Dermis microvascular lymphatic vessel endothelial cell (primary cell): ENCODE measurements around the gene SLC22A23. TPM values are rescaled to one million over a fixed set of nuclear protein-coding genes. Genes with fewer than 3 reads are reported as not detected.
A peak's percentile ranks its signal among the peaks of the same experiment; 100 is the strongest.

ENCODE experiments used
- DNase-seq, 2 donors: peaks; one replicate each; pipeline versions ENCODE4 v3.0.0 to v3.0.0-alpha.2; 2010; ENCODE audit warnings: low read depth in 2 of 2
- total RNA-seq: library from RNA; depleted of rRNA; stranded (reverse); fragments of >200 nt; gene quantifications from 2 replicates; pipeline ENCODE4 v1.2.1, GENCODE V29; 2014

SLC22A23 gene, protein sequence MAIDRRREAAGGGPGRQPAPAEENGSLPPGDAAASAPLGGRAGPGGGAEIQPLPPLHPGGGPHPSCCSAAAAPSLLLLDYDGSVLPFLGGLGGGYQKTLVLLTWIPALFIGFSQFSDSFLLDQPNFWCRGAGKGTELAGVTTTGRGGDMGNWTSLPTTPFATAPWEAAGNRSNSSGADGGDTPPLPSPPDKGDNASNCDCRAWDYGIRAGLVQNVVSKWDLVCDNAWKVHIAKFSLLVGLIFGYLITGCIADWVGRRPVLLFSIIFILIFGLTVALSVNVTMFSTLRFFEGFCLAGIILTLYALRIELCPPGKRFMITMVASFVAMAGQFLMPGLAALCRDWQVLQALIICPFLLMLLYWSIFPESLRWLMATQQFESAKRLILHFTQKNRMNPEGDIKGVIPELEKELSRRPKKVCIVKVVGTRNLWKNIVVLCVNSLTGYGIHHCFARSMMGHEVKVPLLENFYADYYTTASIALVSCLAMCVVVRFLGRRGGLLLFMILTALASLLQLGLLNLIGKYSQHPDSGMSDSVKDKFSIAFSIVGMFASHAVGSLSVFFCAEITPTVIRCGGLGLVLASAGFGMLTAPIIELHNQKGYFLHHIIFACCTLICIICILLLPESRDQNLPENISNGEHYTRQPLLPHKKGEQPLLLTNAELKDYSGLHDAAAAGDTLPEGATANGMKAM
- total RNA-seq: 29.4 and 52.6 TPM in 2 replicates

GRCh38 chr6:3456898-3457709 lies at the start of gene SLC22A23:
TSS of gene SLC22A23 (minus strand) at chr6:3457050. CDS start at chr6:3456559, 491 bp downstream.
- DNase-seq: peak in 1 of 2 donors; percentile 61

- no peak for DNase-seq
Measured at GRCh38 chr6:3506200-3506599, 49.4 kb upstream of the SLC22A23 start.

DNA sequence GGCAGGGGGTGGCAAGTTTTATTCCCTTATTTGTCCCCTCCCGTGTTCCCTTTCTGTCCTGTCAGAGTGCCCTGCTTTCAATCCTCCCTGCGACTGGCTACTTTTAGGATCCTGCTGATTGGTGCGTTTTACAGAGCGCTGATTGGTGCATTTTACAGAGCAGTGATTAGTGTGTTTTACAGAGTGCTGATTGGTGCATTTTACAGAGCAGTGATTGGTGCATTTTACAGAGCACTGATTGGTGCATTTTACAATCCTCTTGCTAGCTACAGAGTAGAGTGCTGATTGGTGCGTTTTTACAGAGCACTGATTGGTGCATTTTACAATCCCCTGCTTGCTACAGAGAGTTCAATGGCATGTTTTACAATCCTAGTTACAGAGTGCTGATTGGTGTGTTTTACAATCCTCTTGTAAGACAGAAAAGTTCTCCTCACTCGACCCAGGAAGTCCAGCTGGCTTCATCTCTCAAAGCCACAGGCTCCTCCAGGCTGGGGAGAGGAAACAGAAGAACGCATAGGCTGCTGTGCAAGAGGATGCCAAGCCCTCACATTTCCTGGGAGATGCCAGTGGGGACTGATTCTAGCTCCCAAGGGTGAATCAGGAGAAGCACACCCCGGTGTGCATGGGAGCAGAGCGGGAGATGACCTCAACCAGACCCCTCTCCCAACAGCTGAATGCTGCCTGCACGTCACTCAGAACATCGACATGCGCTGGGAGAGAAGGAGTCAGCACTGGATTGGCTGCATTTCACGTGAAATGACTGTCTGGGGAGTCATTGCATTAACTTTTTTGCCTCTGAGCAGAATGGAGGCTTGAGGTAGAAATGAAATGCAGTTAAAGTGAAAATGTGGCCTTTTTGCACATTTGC lies 48.3 kb upstream of the SLC22A23 start:
- no peak for DNase-seq

DNA sequence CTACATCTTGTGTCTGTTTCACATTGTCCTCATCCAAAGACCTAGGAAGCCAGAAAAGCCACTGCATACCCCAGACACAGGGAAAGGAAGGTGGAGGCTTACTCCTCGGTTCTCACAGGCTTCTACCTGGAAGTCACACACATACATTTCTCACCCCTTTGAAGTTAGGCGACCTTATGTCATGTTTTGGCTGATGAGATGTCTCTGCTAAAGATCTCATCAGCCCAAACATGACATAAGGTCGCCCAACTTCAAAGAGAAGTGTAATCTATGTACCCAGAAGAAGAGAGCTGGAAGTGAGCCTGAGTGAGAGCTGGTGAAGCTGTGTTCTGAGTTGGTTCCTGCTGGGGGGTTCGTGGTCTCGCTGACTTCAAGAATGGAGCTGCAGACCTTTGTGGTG lies 47.5 kb upstream of the SLC22A23 start:
- DNase-seq: no peak

- no peak for DNase-seq
Measured at GRCh38 chr6:3501826-3502500, 45.1 kb upstream of the SLC22A23 start.

DNA sequence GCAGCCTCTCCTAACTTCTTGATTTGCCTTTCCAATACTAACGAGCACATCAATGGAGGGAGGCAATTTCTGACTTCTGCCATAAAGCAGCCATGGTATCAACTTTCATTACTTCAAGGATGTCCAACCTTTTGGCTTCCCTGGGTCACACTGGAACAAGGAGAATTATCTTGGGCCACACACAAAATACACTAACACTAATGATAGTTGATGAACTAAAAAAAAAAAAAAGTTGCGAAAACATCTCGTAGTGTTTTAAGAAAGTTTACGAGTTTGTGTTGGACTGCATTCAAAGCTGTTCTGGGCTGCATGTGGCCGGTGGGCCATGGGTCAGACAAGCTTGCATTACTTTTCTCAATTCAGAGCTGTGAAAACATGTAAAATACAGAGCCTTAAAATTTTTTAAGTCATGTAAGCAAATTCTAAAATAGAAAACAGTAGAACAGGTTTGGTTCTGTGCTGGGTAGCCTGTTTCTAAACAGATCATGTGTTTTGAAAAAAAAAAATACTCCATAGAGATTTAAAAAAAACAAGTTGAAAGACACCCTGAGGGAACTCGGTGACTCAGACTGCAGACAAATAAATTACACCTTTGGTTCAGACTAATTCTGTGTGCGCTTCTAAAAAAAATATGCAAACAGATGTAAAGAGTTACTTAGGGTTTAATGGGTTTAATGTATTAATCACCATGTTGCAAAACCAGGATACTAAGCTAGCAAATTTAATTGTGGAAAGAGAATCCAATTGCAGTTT lies 43.6 kb upstream of the SLC22A23 start:
- peak in 1 of 2 donors; percentile 58 for DNase-seq

DNA sequence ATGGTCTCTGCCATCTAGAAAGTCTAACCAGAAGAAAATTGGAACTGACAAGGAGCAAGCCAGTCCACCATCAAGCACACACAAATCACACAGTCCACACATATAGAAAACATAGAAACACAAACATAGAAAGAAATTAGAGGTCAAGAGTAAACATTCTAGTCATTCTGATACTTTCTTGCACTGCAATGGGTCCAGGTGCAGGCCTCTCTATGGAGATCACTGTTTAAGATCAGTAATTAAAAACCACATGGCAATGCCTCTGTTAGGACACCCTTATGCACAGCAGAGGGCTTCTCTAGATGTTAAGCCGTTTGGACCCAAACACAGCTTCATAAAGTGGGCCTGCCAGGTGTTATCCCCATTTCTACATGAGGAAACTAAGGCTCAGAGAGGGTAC lies 42.8 kb upstream of the SLC22A23 start:
- no peak for DNase-seq

DNA sequence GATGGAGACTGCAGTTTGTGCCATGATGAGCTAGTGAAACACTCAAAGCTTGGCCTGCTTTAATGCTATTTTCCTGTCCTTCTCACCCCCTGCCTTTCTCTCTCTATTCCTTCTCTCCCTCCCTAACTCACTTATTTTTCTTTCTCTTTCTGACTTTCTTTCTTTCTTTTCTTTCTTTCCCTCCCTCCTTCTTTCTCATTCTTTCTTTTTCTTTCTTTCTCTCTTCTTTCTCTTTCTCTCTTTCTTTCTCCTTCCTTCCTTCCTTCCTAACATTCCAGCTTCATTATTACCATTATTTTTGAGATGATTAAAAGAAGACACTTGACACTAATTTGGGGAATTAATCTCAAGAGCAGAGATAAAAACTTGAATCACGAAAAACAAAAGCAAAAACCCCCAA lies 39.5 kb upstream of the SLC22A23 start:
- DNase-seq: no peak

- DNase-seq: no peak
Measured at GRCh38 chr6:3494391-3495100, 37.7 kb upstream of the SLC22A23 start.

GRCh38 chr6:3490625-3490980 lies 33.8 kb upstream of the SLC22A23 start:
- no peak for DNase-seq

GRCh38 chr6:3489961-3490624 lies 33.2 kb upstream of the SLC22A23 start:
- no peak for DNase-seq

DNA sequence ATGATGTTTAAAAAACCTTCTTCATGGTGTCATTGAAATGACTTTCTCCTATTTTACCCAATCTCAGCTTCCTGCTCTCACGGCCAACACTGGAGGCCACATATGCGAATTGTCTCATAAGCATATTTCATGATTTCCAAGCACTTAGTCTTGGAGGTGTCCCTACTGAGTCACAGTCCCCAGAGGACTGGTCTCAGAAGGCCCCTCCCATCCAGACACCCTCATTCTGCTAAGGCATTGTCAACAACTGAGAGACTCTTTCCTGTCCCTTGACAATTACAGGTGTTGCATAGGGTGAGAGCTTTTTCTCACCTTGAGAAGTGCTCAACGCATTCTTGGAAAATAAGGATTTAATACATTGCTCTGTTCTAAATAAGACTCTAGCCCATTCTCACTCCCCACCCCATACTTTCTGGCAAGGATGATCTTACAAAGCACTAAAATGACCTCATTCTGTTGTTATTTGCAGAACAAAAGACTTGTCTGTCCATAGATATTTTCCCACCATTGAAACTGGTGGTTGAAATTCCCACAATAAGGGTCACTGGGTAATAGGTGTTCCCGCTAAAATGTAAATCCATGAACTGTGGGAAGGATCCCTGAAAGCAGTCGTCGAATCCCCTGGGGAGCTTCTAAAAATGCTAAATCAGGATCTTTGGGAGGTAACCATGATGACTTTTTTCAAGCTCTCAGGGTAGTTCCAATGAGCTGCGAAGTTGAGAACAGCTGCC lies 32.3 kb upstream of the SLC22A23 start:
- DNase-seq: peak; percentile 68 to 84

- no peak for DNase-seq
Measured at GRCh38 chr6:3484946-3485345, 28.1 kb upstream of the SLC22A23 start.

GRCh38 chr6:3484192-3484591 lies 27.3 kb upstream of the SLC22A23 start:
- no peak for DNase-seq

DNA sequence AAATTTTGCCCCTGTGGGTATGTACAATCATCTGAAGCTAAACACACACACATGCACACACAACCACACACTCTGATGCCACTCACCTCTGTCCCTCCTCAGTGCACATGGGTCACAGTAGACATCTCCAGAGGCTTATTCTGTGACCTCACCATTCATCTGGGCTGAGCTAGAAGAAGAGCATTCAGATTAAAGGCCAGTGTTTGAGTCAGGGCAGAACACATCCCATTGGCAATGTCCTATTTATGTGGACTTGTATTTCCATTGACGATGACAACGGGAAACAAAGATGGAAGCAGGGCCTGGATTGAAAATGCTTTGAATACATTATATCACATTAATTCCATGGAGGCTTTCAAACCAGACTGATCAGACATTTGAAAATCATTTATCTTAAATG lies 26.8 kb upstream of the SLC22A23 start:
- DNase-seq: no peak

DNA sequence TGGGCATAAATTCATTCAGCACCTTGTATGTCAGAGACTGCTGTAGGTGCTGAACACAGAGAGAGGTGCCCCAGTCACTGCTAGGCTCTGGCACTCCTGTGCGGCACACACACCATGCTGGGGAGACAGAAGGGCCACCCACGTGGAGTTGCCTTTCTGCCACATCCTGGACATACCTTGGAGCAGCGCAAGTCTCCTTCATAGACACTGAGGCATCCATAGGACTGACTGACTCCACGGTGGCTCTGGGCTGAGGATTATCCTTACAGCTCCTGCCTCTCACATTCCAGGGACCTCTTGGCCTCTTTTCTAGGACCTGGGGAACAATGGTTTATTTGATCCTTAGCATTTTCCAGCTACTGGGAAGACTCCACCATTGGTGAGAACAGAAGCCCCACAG lies 26.0 kb upstream of the SLC22A23 start:
- no peak for DNase-seq

GRCh38 chr6:3481640-3482039 lies 24.8 kb upstream of the SLC22A23 start:
- peak in 1 of 2 donors; percentile 51 for DNase-seq

GRCh38 chr6:3480009-3480408 lies 23.2 kb upstream of the SLC22A23 start:
- no peak for DNase-seq
